ENCODE results near the gene DPYSL5. TPM values are rescaled to one million over a fixed set of nuclear protein-coding genes. Genes with fewer than 3 reads are reported as not detected.

The DPYSL5 gene
- total and polyA plus RNA-seq, 2 donors (not counting 1 experiment from before 2014, with no cell fraction given) = not detected

- H3K9me3 ChIP-seq (ENCODE audit: control insufficient read depth, insufficient read depth, low read depth, low read length) = no peaks in the 10 kb centered on the region
- no peak for DNase-seq (ENCODE audit: low read depth in 2 of 2)
- no peak overlapping the region for H2AFZ ChIP-seq (ENCODE audit: low read length)
- TF ChIP-seq CTCF (conservative IDR thresholded peaks at IDR 0.05 in 1 of 2, IDR thresholded peaks at IDR 0.05 in 1 of 2; ENCODE audit: low read depth in 1 of 2, low read length in 2 of 2) = no peak
- TF ChIP-seq EZH2 (IDR thresholded peaks at IDR 0.05; ENCODE audit: low read length, missing control alignments) = no peak
- H3K4me3 ChIP-seq (replicated peaks in 1 of 4; ENCODE audit: control extremely low read depth in 1 of 4, insufficient read depth in 1 of 4, low read depth in 3 of 4, low read length in 4 of 4) = no peak overlapping the region
- no peaks in the 10 kb centered on the region for H3K79me2 ChIP-seq (ENCODE audit: control insufficient read depth, insufficient read depth, low read length)
- no peaks in the 10 kb centered on the region for H4K20me1 ChIP-seq (ENCODE audit: control insufficient read depth, extremely low read depth, insufficient read depth, low read length)
- H3K4me2 ChIP-seq (ENCODE audit: extremely low read depth, insufficient read depth, low read length) = no peak overlapping the region
- no peaks in the 10 kb centered on the region for H3K36me3 ChIP-seq (ENCODE audit: control insufficient read depth, insufficient read depth, low read length)
- H3K4me1 ChIP-seq (ENCODE audit: control insufficient read depth, extremely low read depth, insufficient read depth, low read length) = no peaks in the 10 kb centered on the region
- H3K9ac ChIP-seq (ENCODE audit: insufficient read depth, low read length) = no peak overlapping the region
- H3K27me3 ChIP-seq (ENCODE audit: control insufficient read depth, insufficient read depth, low read length) = peaks cover 5% of the 10 kb centered on the region
- H3K27ac ChIP-seq (ENCODE audit: insufficient read depth, low read length) = no peak overlapping the region
Observed at GRCh38 chr2:26924731-26925099, 76.8 kb downstream of the DPYSL5 start.

GRCh38 chr2:26925100-26925791 is 77.3 kb downstream of the DPYSL5 start:
- Histone ChIP-seq H3K9ac (ENCODE audit: insufficient read depth, low read length) (no peak overlapping the region), H3K4me2 (ENCODE audit: extremely low read depth, insufficient read depth, low read length) (no peak overlapping the region), H3K4me1 (ENCODE audit: control insufficient read depth, extremely low read depth, insufficient read depth, low read length) (no peaks in the 10 kb centered on the region), H3K27ac (ENCODE audit: insufficient read depth, low read length) (no peak overlapping the region), H4K20me1 (ENCODE audit: control insufficient read depth, extremely low read depth, insufficient read depth, low read length) (no peaks in the 10 kb centered on the region), H2AFZ (ENCODE audit: low read length) (no peak overlapping the region), H3K9me3 (ENCODE audit: control insufficient read depth, insufficient read depth, low read depth, low read length) (no peaks in the 10 kb centered on the region), H3K79me2 (ENCODE audit: control insufficient read depth, insufficient read depth, low read length) (no peaks in the 10 kb centered on the region), H3K36me3 (ENCODE audit: control insufficient read depth, insufficient read depth, low read length) (no peaks in the 10 kb centered on the region), H3K4me3 (replicated peaks in 1 of 4; ENCODE audit: control extremely low read depth in 1 of 4, insufficient read depth in 1 of 4, low read depth in 3 of 4, low read length in 4 of 4) (no peak overlapping the region), H3K27me3 (ENCODE audit: control insufficient read depth, insufficient read depth, low read length) (peaks cover 5% of the 10 kb centered on the region)
- DNase-seq (ENCODE audit: low read depth in 2 of 2) = peak in 1 of 2 donors; percentile 19
- TF ChIP-seq EZH2 (IDR thresholded peaks at IDR 0.05; ENCODE audit: low read length, missing control alignments) (no peak), CTCF (conservative IDR thresholded peaks at IDR 0.05 in 1 of 2, IDR thresholded peaks at IDR 0.05 in 1 of 2; ENCODE audit: low read depth in 1 of 2, low read length in 2 of 2) (no peak)

- no peaks in the 10 kb centered on the region for H3K9me3 ChIP-seq (ENCODE audit: control insufficient read depth, insufficient read depth, low read depth, low read length)
- H3K27ac ChIP-seq (ENCODE audit: insufficient read depth, low read length) = no peak overlapping the region
- no peaks in the 10 kb centered on the region for H4K20me1 ChIP-seq (ENCODE audit: control insufficient read depth, extremely low read depth, insufficient read depth, low read length)
- H3K4me2 ChIP-seq (ENCODE audit: extremely low read depth, insufficient read depth, low read length) = no peak overlapping the region
- no peak overlapping the region for H3K9ac ChIP-seq (ENCODE audit: insufficient read depth, low read length)
- H3K27me3 ChIP-seq (ENCODE audit: control insufficient read depth, insufficient read depth, low read length) = no peaks in the 10 kb centered on the region
- no peak for DNase-seq (ENCODE audit: low read depth in 2 of 2)
- no peak overlapping the region for H3K4me3 ChIP-seq (replicated peaks in 1 of 4; ENCODE audit: control extremely low read depth in 1 of 4, insufficient read depth in 1 of 4, low read depth in 3 of 4, low read length in 4 of 4)
- H3K79me2 ChIP-seq (ENCODE audit: control insufficient read depth, insufficient read depth, low read length) = no peaks in the 10 kb centered on the region
- H3K36me3 ChIP-seq (ENCODE audit: control insufficient read depth, insufficient read depth, low read length) = no peaks in the 10 kb centered on the region
- no peak overlapping the region for H2AFZ ChIP-seq (ENCODE audit: low read length)
- H3K4me1 ChIP-seq (ENCODE audit: control insufficient read depth, extremely low read depth, insufficient read depth, low read length) = no peaks in the 10 kb centered on the region
- TF ChIP-seq EZH2 (IDR thresholded peaks at IDR 0.05; ENCODE audit: low read length, missing control alignments) (no peak), CTCF (conservative IDR thresholded peaks at IDR 0.05 in 1 of 2, IDR thresholded peaks at IDR 0.05 in 1 of 2; ENCODE audit: low read depth in 1 of 2, low read length in 2 of 2) (no peak)
Observed at GRCh38 chr2:26927221-26927620, 79.3 kb downstream of the DPYSL5 start.
